ENCODE results near the gene KCNQ5. TPM values are rescaled to one million over a fixed set of nuclear protein-coding genes. Genes with fewer than 3 reads are reported as not detected.

KCNQ5 gene
- polyA plus RNA-seq, 3 donors: not detected

DNA sequence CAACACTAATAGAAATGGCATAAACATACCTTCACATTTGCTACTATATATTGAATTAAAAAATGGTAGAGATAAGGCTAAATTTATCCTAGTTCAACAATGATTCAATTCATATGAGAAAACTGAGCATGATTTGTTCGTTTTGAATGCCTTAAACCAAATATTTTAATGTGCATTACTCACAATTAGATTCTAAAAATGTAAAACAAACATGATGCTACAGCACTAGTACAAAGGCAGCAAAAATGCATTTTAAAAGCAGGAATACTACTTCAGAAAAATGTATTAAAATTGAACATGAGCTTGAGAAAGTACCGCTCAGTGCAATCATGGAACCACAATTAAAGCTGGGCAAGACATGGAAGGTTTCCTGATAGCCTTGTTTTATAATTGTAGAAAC is 195.3 kb downstream of the KCNQ5 start:
- Histone ChIP-seq H4K20me1 (ENCODE audit: insufficient read depth, low read length) (no peaks in the 10 kb centered on the region), H3K4me1 (ENCODE audit: control insufficient read depth in 1 of 2, insufficient read depth in 2 of 2, low read length in 2 of 2) (peaks cover 16 to 25% of the 10 kb centered on the region in 2 donors), H3K79me2 (ENCODE audit: insufficient read depth, low read length) (no peaks in the 10 kb centered on the region), H3K9ac (ENCODE audit: insufficient read depth, low read length, poor library complexity, severe bottlenecking) (no peak overlapping the region), H2AFZ (ENCODE audit: insufficient read depth, low read depth, low read length, poor library complexity, severe bottlenecking) (no peak overlapping the region), H3K36me3 (replicated peaks in 1 of 2; ENCODE audit: control insufficient read depth in 1 of 2, insufficient read depth in 2 of 2, low read length in 2 of 2) (no peaks in the 10 kb centered on the region), H3K4me2 (replicated peaks; ENCODE audit: extremely low read depth, low read length, poor library complexity, severe bottlenecking) (no peak overlapping the region), H3K4me3 (replicated peaks in 1 of 3; ENCODE audit: low read depth in 2 of 3, low read length in 3 of 3) (no peak overlapping the region), H3K27ac (ENCODE audit: low read depth in 1 of 2, low read length in 2 of 2) (no peak overlapping the region), H3K27me3 (ENCODE audit: control insufficient read depth in 2 of 2, insufficient read depth in 2 of 2, low read length in 2 of 2) (no peaks in the 10 kb centered on the region), H3K9me3 (replicated peaks in 1 of 2; ENCODE audit: control insufficient read depth in 1 of 2, insufficient read depth in 1 of 2, low read length in 2 of 2) (no peaks in the 10 kb centered on the region)
- no peak for DNase-seq
- WGBS (ENCODE audit: insufficient coverage): 100% methylated on average over 1 of the region's 2 CpGs
- H3K27me3 Mint-ChIP-seq (ENCODE audit: low read depth in 3 of 3): no peaks in the 10 kb centered on the region
- TF ChIP-seq, protein P1, sequence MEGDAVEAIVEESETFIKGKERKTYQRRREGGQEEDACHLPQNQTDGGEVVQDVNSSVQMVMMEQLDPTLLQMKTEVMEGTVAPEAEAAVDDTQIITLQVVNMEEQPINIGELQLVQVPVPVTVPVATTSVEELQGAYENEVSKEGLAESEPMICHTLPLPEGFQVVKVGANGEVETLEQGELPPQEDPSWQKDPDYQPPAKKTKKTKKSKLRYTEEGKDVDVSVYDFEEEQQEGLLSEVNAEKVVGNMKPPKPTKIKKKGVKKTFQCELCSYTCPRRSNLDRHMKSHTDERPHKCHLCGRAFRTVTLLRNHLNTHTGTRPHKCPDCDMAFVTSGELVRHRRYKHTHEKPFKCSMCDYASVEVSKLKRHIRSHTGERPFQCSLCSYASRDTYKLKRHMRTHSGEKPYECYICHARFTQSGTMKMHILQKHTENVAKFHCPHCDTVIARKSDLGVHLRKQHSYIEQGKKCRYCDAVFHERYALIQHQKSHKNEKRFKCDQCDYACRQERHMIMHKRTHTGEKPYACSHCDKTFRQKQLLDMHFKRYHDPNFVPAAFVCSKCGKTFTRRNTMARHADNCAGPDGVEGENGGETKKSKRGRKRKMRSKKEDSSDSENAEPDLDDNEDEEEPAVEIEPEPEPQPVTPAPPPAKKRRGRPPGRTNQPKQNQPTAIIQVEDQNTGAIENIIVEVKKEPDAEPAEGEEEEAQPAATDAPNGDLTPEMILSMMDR (IDR thresholded peaks at IDR 0.05): no peak
- H3K4me1 Mint-ChIP-seq: peaks cover 17% of the 10 kb centered on the region
- H3K4me3 Mint-ChIP-seq: no peak overlapping the region
- no peaks in the 10 kb centered on the region for H3K36me3 Mint-ChIP-seq
- intact Hi-C loops (cut with micrococcal nuclease): no loop called here
- H3K9me3 Mint-ChIP-seq: peaks cover 0 to 4% (median 2%) of the 10 kb centered on the region in 7 donors
- no peak overlapping the region for H3K27ac Mint-ChIP-seq

DNA sequence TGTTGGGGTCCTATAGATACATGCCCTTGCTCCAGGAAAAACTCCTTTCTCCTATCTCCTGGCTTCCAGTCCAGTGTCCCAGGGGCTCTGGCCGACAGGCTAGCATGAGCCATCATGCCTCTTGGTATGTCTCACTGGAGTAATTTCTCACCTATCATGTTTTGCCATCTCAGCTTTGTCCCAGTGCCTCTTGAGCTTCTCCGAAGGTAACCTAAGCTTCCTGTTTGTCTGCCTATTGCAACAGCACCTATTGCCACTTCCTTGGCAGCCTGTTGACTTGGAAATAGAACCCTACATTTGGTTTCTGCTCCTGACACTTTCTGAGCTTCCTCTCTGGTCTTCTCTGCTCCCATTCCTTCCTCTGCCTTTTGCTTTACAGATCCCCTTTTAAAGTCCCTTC is 197.7 kb downstream of the KCNQ5 start:
- no peak overlapping the region for H2AFZ ChIP-seq (ENCODE audit: insufficient read depth, low read depth, low read length, poor library complexity, severe bottlenecking)
- Mint-ChIP-seq H3K4me1 (peaks cover 10% of the 10 kb centered on the region), H3K27ac (no peak overlapping the region), H3K9me3 (peaks cover 0 to 4% (median 1%) of the 10 kb centered on the region in 7 donors), H3K4me3 (no peak overlapping the region), H3K36me3 (no peaks in the 10 kb centered on the region), H3K27me3 (ENCODE audit: low read depth in 3 of 3) (no peaks in the 10 kb centered on the region)
- TF ChIP-seq, protein P1 (IDR thresholded peaks at IDR 0.05): no peak
- no peaks in the 10 kb centered on the region for H3K9me3 ChIP-seq (replicated peaks in 1 of 2; ENCODE audit: control insufficient read depth in 1 of 2, insufficient read depth in 1 of 2, low read length in 2 of 2)
- H3K4me1 ChIP-seq (ENCODE audit: control insufficient read depth in 1 of 2, insufficient read depth in 2 of 2, low read length in 2 of 2): peaks cover 9 to 15% of the 10 kb centered on the region in 2 donors
- no peaks in the 10 kb centered on the region for H4K20me1 ChIP-seq (ENCODE audit: insufficient read depth, low read length)
- H3K36me3 ChIP-seq (replicated peaks in 1 of 2; ENCODE audit: control insufficient read depth in 1 of 2, insufficient read depth in 2 of 2, low read length in 2 of 2): no peaks in the 10 kb centered on the region
- H3K79me2 ChIP-seq (ENCODE audit: insufficient read depth, low read length): no peaks in the 10 kb centered on the region
- DNase-seq: no peak
- no peak overlapping the region for H3K27ac ChIP-seq (ENCODE audit: low read depth in 1 of 2, low read length in 2 of 2)
- no peak overlapping the region for H3K4me3 ChIP-seq (replicated peaks in 1 of 3; ENCODE audit: low read depth in 2 of 3, low read length in 3 of 3)
- no peaks in the 10 kb centered on the region for H3K27me3 ChIP-seq (ENCODE audit: control insufficient read depth in 2 of 2, insufficient read depth in 2 of 2, low read length in 2 of 2)
- intact Hi-C loops (cut with micrococcal nuclease): no loop called here
- 39% methylated on average over 2 of the region's 2 CpGs for WGBS (ENCODE audit: insufficient coverage)
- H3K9ac ChIP-seq (ENCODE audit: insufficient read depth, low read length, poor library complexity, severe bottlenecking): peak overlapping the region; percentile 11
- no peak overlapping the region for H3K4me2 ChIP-seq (replicated peaks; ENCODE audit: extremely low read depth, low read length, poor library complexity, severe bottlenecking)

All from CD14-positive monocyte (primary cell).